ENCODE measurements around the gene LRMDA.

GRCh38 chr10:76031769-76032699, 600.6 kb downstream of the LRMDA start:
- no peak for TF ChIP-seq POLR2AphosphoS5 (IDR thresholded peaks at IDR 0.05; ENCODE audit: low read length)
- TF ChIP-seq CTCF (IDR thresholded peaks at IDR 0.05 in 2 of 3, conservative IDR thresholded peaks at IDR 0.05 in 1 of 3; ENCODE audit: control insufficient read depth in 2 of 3, extremely low read depth in 1 of 3, insufficient read depth in 1 of 3, low read depth in 3 of 3, low read length in 3 of 3) = no peak

All from GM12878 (cell line).